A549 (cell line): Measurements from ENCODE around the gene AMMECR1. TPM values are rescaled to one million over a fixed set of nuclear protein-coding genes. Genes with fewer than 3 reads are reported as not detected.

Source experiments
- ATAC-seq, 2 experiments: fragments of 200-7000 bp in 1 of 2; fragments of >200 bp in 1 of 2; cut with Nextera tagmentation in 1 of 2; cut with Tn5 transposase in 1 of 2; 3 replicates each; pipeline versions ENCODE4 v1.8.0 to v1.9.1; 2018 to 2020; ENCODE audit warnings: mild to moderate bottlenecking in 1 of 2, moderate library complexity in 1 of 2
- CTCF ChIA-PET: fragments of 300-600 bp; sonication (Branson Sonifier 250); formaldehyde crosslinking; extraction: SDS; loops from one replicate; lab custom pipeline; 2021; ENCODE audit warnings: antibody characterized with exemption, inconsistent platforms; lab: Yijun Ruan, JAX
- POLR2A ChIA-PET: fragments of 350-600 bp; formaldehyde crosslinking; extraction: SDS; loops from one replicate; lab custom pipeline; 2021; ENCODE audit warnings: antibody characterized with exemption, inconsistent platforms; lab: Yijun Ruan, JAX
- DNase-seq, 2 experiments: peaks; one replicate each; pipeline versions ENCODE4 v3.0.0 to v3.0.0-alpha.2; 2011 to 2016; ENCODE audit warnings: low read depth in 1 of 2, low spot score in 1 of 2
- FAIRE-seq: peaks from 2 replicates; lab custom pipeline; 2011; peaks lifted over from hg19 to GRCh38; lab: Jason Lieb, UNC
- H3K27ac ChIP-seq, 2 experiments: fragments of >200 bp; sonication (Bioruptor Twin); formaldehyde crosslinking; 3 replicates each; pipeline ENCODE4 v1.5.1; 2016 to 2017
- H3K4me1 ChIP-seq: fragments of >200 bp; sonication (Bioruptor Twin); formaldehyde crosslinking; 3 replicates; pipeline ENCODE4 v1.6.1; 2016
- H3K4me2 ChIP-seq: fragments of >200 bp; sonication (Bioruptor Twin); formaldehyde crosslinking; 3 replicates; pipeline ENCODE4 v1.6.1; 2016
- H3K4me3 ChIP-seq: fragments of >200 bp; sonication (Bioruptor Twin); formaldehyde crosslinking; 3 replicates; pipeline ENCODE4 v1.5.1; 2016
- H3K9me3 ChIP-seq: fragments of >200 bp; sonication (Bioruptor Twin); formaldehyde crosslinking; 3 replicates; pipeline ENCODE4 v1.6.1; 2016
- CHD2 ChIP-seq: fragments of 150-350 bp; IDR thresholded peaks from 2 replicates; pipeline ENCODE4 v1.6.1; 2014; ENCODE audit warnings: low read length; ENCODE audit not compliant: partially characterized antibody
- CTCF ChIP-seq: fragments of >200 bp; sonication (Bioruptor Twin); formaldehyde crosslinking; IDR thresholded peaks from 3 replicates; pipeline ENCODE4 v1.5.1; 2016
- E2F6 ChIP-seq: IDR thresholded peaks from 2 replicates; pipeline ENCODE4 v1.6.1; 2012; ENCODE audit warnings: low read depth, borderline replicate concordance
- EHF ChIP-seq: fragments of 250-450 bp; sonication (Bioruptor Pico); IDR thresholded peaks from 2 replicates; pipeline ENCODE4 v1.5.0; 2020; ENCODE audit warnings: mild to moderate bottlenecking
- ELK1 ChIP-seq: fragments of 150-350 bp; IDR thresholded peaks from 2 replicates; pipeline ENCODE4 v1.6.1; 2014; ENCODE audit warnings: low read depth, mild to moderate bottlenecking, low read length
- FOSL2 ChIP-seq, 2 experiments: fragments of 450-650 bp in 1 of 2; fragments of >200 bp in 1 of 2; sonication (Bioruptor Twin) in 1 of 2; formaldehyde crosslinking; IDR thresholded peaks; 2 replicates each; pipeline versions ENCODE4 v1.5.0 to v1.6.1; 2016 to 2020; ENCODE audit warnings: mild to moderate bottlenecking in 1 of 2, moderate library complexity in 1 of 2
- GATA3 ChIP-seq: IDR thresholded peaks from 2 replicates; pipeline ENCODE4 v1.6.1; 2012; ENCODE audit warnings: borderline replicate concordance
- HEYL ChIP-seq: fragments of 250-450 bp; sonication (Bioruptor Pico); IDR thresholded peaks from 2 replicates; pipeline ENCODE4 v1.8.0; 2021; ENCODE audit warnings: mild to moderate bottlenecking, moderate library complexity
- HOXB5 ChIP-seq: fragments of 250-450 bp; sonication (Bioruptor Pico); IDR thresholded peaks from 2 replicates; pipeline ENCODE4 v1.5.0; 2020; ENCODE audit warnings: mild to moderate bottlenecking, moderate library complexity
- JUN ChIP-seq, 2 experiments: fragments of >200 bp; sonication (Bioruptor Twin); formaldehyde crosslinking; IDR thresholded peaks; 2 replicates in 1 of 2; 3 replicates in 1 of 2; pipeline ENCODE4 v1.6.1; 2016 to 2017
- KDM5A ChIP-seq: fragments of 200-600 bp; sonication (generic); IDR thresholded peaks from 2 replicates; pipeline ENCODE4 v1.6.1; 2016; ENCODE audit warnings: antibody characterized with exemption, mild to moderate bottlenecking
- PBX3 ChIP-seq: IDR thresholded peaks from 2 replicates; pipeline ENCODE4 v1.6.1; 2012
- POLR2A ChIP-seq: IDR thresholded peaks from 2 replicates; pipeline ENCODE4 v1.6.1; 2012; ENCODE audit warnings: mild to moderate bottlenecking, low read length
- POLR2AphosphoS2 ChIP-seq: conservative IDR thresholded peaks from 2 replicates; pipeline ENCODE4 v1.6.1; 2012; ENCODE audit warnings: low read length, improper control_type of control experiment, inconsistent platforms
- RCOR1 ChIP-seq: fragments of 150-350 bp; IDR thresholded peaks from 2 replicates; pipeline ENCODE4 v1.6.1; 2014; ENCODE audit warnings: antibody characterized with exemption, low read length, low read depth
- TFCP2L1 ChIP-seq: fragments of 250-450 bp; sonication (Bioruptor Pico); IDR thresholded peaks from 2 replicates; pipeline ENCODE4 v1.5.0; 2021; ENCODE audit warnings: mild to moderate bottlenecking
- TP53 ChIP-seq: fragments of 250-450 bp; sonication (Bioruptor Pico); IDR thresholded peaks from 2 replicates; pipeline ENCODE4 v1.5.0; 2021; ENCODE audit warnings: mild to moderate bottlenecking, moderate library complexity
- USF2 ChIP-seq: fragments of 450-650 bp; IDR thresholded peaks from 2 replicates; pipeline ENCODE4 v1.6.1; 2014; ENCODE audit warnings: antibody characterized with exemption
- ZFP36 ChIP-seq: fragments of 450-650 bp; IDR thresholded peaks from 2 replicates; pipeline ENCODE4 v1.6.1; 2014; ENCODE audit warnings: borderline replicate concordance; ENCODE audit not compliant: partially characterized antibody
- WGBS: methylation state at CpG from one replicate; pipeline ENCODE4 v1.1.6; 2017; ENCODE audit errors: missing lambda C conversion rate; 5-methylcytosine and 5-hydroxymethylcytosine counted together
- polyA plus RNA-seq, 4 experiments: library from polyadenylated mRNA; depleted of rRNA in 3 of 4; stranded (reverse); fragments of >200 nt; fragmentation: RNase III in 1 of 4; extraction: RNeasy Plus Mini Kit Qiagen cat#74134 plus additional on column Dnase treatment in 1 of 4; gene quantifications; 2 replicates in 3 of 4; 3 replicates in 1 of 4; pipeline ENCODE4 v1.2.3, GENCODE V29; 2011 to 2017
- TF ChIP-seq, protein P1 (sequence below): fragments of 250-450 bp; sonication (Bioruptor Pico); IDR thresholded peaks from 2 replicates; pipeline ENCODE4 v1.5.0; 2020; ENCODE audit warnings: low read depth, mild to moderate bottlenecking, moderate library complexity

The AMMECR1 gene
- polyA plus RNA-seq, 2 of the 4 experiments (the other 2 are of a cell fraction) = 7.9 to 13.7 TPM

DNA sequence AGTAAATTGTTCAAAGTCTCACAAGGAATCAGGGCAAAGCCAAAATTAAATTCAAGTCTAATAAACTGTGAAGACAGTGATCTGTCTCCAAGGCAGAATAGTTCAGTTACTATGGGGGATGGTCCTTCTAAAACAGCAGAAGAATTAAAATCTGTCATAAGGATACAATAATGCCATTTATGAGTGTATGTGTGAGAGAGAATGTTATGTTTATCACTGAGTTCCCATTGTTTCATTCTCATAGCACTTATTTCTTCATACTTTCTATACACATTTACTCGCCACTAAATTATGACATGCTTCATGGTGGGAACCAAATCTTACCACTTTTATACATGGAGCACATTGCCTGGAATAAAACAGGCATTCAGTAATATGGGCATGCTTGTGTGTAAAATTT, 102.5 kb downstream of the AMMECR1 start (continued):
- TF ChIP-seq, protein P1, sequence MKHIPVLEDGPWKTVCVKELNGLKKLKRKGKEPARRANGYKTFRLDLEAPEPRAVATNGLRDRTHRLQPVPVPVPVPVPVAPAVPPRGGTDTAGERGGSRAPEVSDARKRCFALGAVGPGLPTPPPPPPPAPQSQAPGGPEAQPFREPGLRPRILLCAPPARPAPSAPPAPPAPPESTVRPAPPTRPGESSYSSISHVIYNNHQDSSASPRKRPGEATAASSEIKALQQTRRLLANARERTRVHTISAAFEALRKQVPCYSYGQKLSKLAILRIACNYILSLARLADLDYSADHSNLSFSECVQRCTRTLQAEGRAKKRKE (CRISPR knock-in tag) = no peak
- no peak for TF ChIP-seq RCOR1
- TF ChIP-seq HOXB5 (CRISPR knock-in tag) = no peak

- DNase-seq = no peak
- FAIRE-seq = peak; percentile 84
- Histone ChIP-seq H3K4me3 (no peak overlapping the region), H3K4me1 (peaks cover 81% of the 10 kb centered on the region), H3K4me2 (peak overlapping the region; percentile 88), H3K9me3 (no peaks in the 10 kb centered on the region), H3K27ac (peak overlapping the region; percentile 79 to 86)
- ATAC-seq = no peak
- TF ChIP-seq TP53 (CRISPR knock-in tag) (no peak), FOSL2 (IDR thresholded peaks at IDR 0.05) (no peak), FOSL2 (CRISPR knock-in tag; IDR thresholded peaks at IDR 0.05) (no peak), TFCP2L1 (CRISPR knock-in tag) (no peak), JUN (IDR thresholded peaks at IDR 0.05) (no peak)
- 50% methylated on average over 1 of the region's 1 CpG for WGBS
- POLR2A ChIA-PET = no interaction called here
- CTCF ChIA-PET = interaction anchor here (1.4 kb wide), 1 partner anchor 58 kb away, joined by 4 read pairs; no protein-coding TSS in a partner anchor
These were observed 103.2 kb downstream of the AMMECR1 start for GRCh38 chrX:110214684-110215083.

GRCh38 chrX:110213183-110213582, 104.7 kb downstream of the AMMECR1 start:
- Histone ChIP-seq H3K4me1 (peaks cover 77% of the 10 kb centered on the region), H3K4me3 (no peak overlapping the region), H3K27ac (0 out of 6 replicates have a peak overlapping the region, but pooled peaks of 1 of the 2 experiments have one; percentile 47), H3K4me2 (no peak overlapping the region), H3K9me3 (no peaks in the 10 kb centered on the region)
- 86% methylated on average over 1 of the region's 1 CpG for WGBS
- CTCF ChIA-PET = no interaction called here
- TF ChIP-seq GATA3 (no peak), HEYL (no peak), TP53 (CRISPR knock-in tag) (no peak), USF2 (no peak), EHF (CRISPR knock-in tag) (no peak), E2F6 (no peak), POLR2A (no peak), POLR2AphosphoS2 (no peak), CHD2 (no peak), ZFP36 (no peak), TFCP2L1 (CRISPR knock-in tag) (no peak), KDM5A (no peak), PBX3 (no peak), CTCF (no peak), ELK1 (no peak)
- TF ChIP-seq, all 56 proteins: peak for 0
- POLR2A ChIA-PET = no interaction called here
- DNase-seq (no peak), FAIRE-seq (peak; percentile 43), ATAC-seq (no peak)
